HepG2 (cell line): ENCODE results near the gene JTB. TPM values are rescaled to one million over a fixed set of nuclear protein-coding genes. Genes with fewer than 3 reads are reported as not detected.

Experiments used
- CENPBD1 ChIP-seq: sonication (generic); formaldehyde crosslinking; IDR thresholded peaks from 2 replicates; pipeline ENCODE4 v1.8.0; 2022; ENCODE audit warnings: missing genetic modification reagents, low read depth, mild to moderate bottlenecking, borderline replicate concordance
- DMAP1 ChIP-seq: IDR thresholded peaks from 2 replicates; pipeline ENCODE4 v1.6.1; 2016
- KLF11 ChIP-seq: IDR thresholded peaks from 2 replicates; pipeline ENCODE4 v1.6.1; 2016; ENCODE audit warnings: missing compliant biosample characterization
- MBNL3 ChIP-seq: fragments of 250-450 bp; sonication (Bioruptor Pico); conservative IDR thresholded peaks from 2 replicates; pipeline ENCODE4 v1.8.0; 2022; ENCODE audit warnings: mild to moderate bottlenecking, inconsistent platforms
- PLSCR1 ChIP-seq: sonication (generic); formaldehyde crosslinking; IDR thresholded peaks from 2 replicates; pipeline ENCODE4 v1.5.0; 2020; ENCODE audit warnings: missing genetic modification reagents, mild to moderate bottlenecking, borderline replicate concordance
- SPEN ChIP-seq: sonication (generic); formaldehyde crosslinking; IDR thresholded peaks from 2 replicates; pipeline ENCODE4 v1.5.1; 2020; ENCODE audit warnings: low read depth, mild to moderate bottlenecking, missing genetic modification reagents
- SRY ChIP-seq: sonication (generic); formaldehyde crosslinking; IDR thresholded peaks from 2 replicates; pipeline ENCODE4 v1.8.0; 2022; ENCODE audit warnings: mild to moderate bottlenecking, missing genetic modification reagents
- YEATS4 ChIP-seq: sonication (generic); formaldehyde crosslinking; IDR thresholded peaks from 2 replicates; pipeline ENCODE4 v1.4.0; 2020; ENCODE audit warnings: missing genetic modification reagents, borderline replicate concordance
- ZBTB21 ChIP-seq: sonication (generic); formaldehyde crosslinking; IDR thresholded peaks from 2 replicates; pipeline ENCODE4 v1.4.0; 2020; ENCODE audit warnings: missing genetic modification reagents
- ZBTB7B ChIP-seq: sonication (generic); formaldehyde crosslinking; IDR thresholded peaks from 2 replicates; pipeline ENCODE4 v1.4.0; 2020; ENCODE audit warnings: missing genetic modification reagents
- ZNF282 ChIP-seq: fragments of 450-650 bp; IDR thresholded peaks from 2 replicates; pipeline ENCODE4 v1.6.1; 2018; ENCODE audit not compliant: partially characterized antibody
- ZNF407 ChIP-seq: sonication (generic); formaldehyde crosslinking; IDR thresholded peaks from one replicate; pipeline ENCODE4 v1.5.1; 2020; ENCODE audit warnings: mild to moderate bottlenecking, missing genetic modification reagents; ENCODE audit errors: not compliant biosample characterization
- ZNF431 ChIP-seq: sonication (generic); formaldehyde crosslinking; IDR thresholded peaks from 2 replicates; pipeline ENCODE4 v1.9.0; 2022; ENCODE audit warnings: missing genetic modification reagents, low read depth, mild to moderate bottlenecking, borderline replicate concordance
- ZNF501 ChIP-seq: sonication (generic); formaldehyde crosslinking; IDR thresholded peaks from 2 replicates; pipeline ENCODE4 v1.5.1; 2020; ENCODE audit warnings: mild to moderate bottlenecking, moderate library complexity, missing genetic modification reagents
- ZNF549 ChIP-seq: sonication (generic); formaldehyde crosslinking; IDR thresholded peaks from 2 replicates; pipeline ENCODE4 v1.5.0; 2020; ENCODE audit warnings: missing genetic modification reagents
- ZNF598 ChIP-seq: sonication (generic); formaldehyde crosslinking; IDR thresholded peaks from 2 replicates; pipeline ENCODE4 v1.5.1; 2020; ENCODE audit warnings: mild to moderate bottlenecking, missing genetic modification reagents, borderline replicate concordance
- ZNF891 ChIP-seq: sonication (generic); formaldehyde crosslinking; IDR thresholded peaks from 2 replicates; pipeline ENCODE4 v1.5.0; 2020; ENCODE audit warnings: mild to moderate bottlenecking, missing genetic modification reagents
- ZSCAN29 ChIP-seq: sonication (generic); formaldehyde crosslinking; conservative IDR thresholded peaks from 2 replicates; pipeline ENCODE4 v1.4.0; 2020; ENCODE audit warnings: mild to moderate bottlenecking, missing genetic modification reagents
- polyA plus RNA-seq, 8 experiments: library from polyadenylated mRNA; depleted of rRNA in 3 of 8; stranded (reverse) in 7 of 8; unstranded in 1 of 8; fragments of >200 nt; fragmentation: Illumina TruSeq in 4 of 8; extraction: Trizol in 4 of 8; gene quantifications; 2 replicates each; pipeline versions ENCODE4 v1.2.1 to v1.2.3, GENCODE V29; 2011 to 2016; ENCODE audit warnings: low read depth in 4 of 8, missing spikeins in 1 of 8, mixed read lengths in 1 of 8; ENCODE audit not compliant: insufficient read depth in 1 of 8
- total RNA-seq, 5 experiments: library from RNA; depleted of rRNA; stranded (reverse); fragments of >200 nt; fragmentation: Illumina TruSeq; extraction: Trizol; gene quantifications; 2 replicates each; pipeline ENCODE4 v1.2.3, GENCODE V29; 2016; ENCODE audit warnings: low read depth in 1 of 5
- TF ChIP-seq, protein P1 (sequence below): sonication (generic); formaldehyde crosslinking; IDR thresholded peaks from 2 replicates; pipeline ENCODE4 v1.5.0; 2020; ENCODE audit warnings: missing genetic modification reagents
- TF ChIP-seq, protein P2 (sequence below): IDR thresholded peaks from 2 replicates; pipeline ENCODE4 v1.6.1; 2016; ENCODE audit warnings: missing compliant biosample characterization, missing genetic modification reagents, borderline replicate concordance

JTB gene
- total and polyA plus RNA-seq, 2 of the 13 experiments (the other 11 are each of a cell fraction or from before 2014, with no cell fraction given) = 96.7 to 99.2 TPM

DNA sequence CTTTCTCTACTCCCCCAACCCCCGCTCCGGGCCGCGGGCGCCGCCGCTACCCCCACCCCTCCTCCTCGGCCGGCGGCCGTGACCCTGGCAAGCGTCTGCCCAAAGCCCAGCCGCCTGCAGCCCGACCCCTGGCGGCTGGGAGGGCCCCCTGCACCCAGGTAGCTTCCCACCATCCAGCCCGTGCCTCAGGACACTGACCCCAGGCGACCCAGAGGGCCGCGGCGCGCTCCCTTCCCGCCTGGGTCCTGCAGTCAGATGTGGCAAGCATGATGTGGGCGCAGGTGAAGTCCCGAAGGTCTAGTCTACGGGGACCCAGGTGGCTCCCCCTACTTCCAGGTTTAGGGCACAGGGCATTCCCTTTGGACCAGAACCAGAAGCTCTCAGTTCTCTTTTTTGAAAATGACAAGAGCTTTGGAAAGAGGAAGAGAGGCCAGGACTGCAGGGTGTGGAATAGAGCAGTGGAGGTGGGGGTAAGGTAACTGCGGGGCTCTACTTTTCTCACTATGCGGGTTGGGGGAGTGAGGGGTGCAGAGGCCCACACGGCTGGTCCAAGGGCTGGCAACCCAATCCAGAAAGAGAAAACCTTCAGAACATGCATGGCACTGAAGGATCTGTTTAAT is 30.7 kb downstream of the JTB start, which contains the start of gene DENND4B (continued):
- no peak for TF ChIP-seq PLSCR1
- TF ChIP-seq, protein P1, sequence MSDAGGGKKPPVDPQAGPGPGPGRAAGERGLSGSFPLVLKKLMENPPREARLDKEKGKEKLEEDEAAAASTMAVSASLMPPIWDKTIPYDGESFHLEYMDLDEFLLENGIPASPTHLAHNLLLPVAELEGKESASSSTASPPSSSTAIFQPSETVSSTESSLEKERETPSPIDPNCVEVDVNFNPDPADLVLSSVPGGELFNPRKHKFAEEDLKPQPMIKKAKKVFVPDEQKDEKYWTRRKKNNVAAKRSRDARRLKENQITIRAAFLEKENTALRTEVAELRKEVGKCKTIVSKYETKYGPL (CRISPR knock-in tag) = no peak
- TF ChIP-seq CENPBD1 = no peak
- TF ChIP-seq ZNF407 (CRISPR knock-in tag) = no peak
- TF ChIP-seq ZSCAN29 = no peak; the same call in 1 of the 2 replicates
- TF ChIP-seq KLF11 = no peak
- TF ChIP-seq, protein P2, sequence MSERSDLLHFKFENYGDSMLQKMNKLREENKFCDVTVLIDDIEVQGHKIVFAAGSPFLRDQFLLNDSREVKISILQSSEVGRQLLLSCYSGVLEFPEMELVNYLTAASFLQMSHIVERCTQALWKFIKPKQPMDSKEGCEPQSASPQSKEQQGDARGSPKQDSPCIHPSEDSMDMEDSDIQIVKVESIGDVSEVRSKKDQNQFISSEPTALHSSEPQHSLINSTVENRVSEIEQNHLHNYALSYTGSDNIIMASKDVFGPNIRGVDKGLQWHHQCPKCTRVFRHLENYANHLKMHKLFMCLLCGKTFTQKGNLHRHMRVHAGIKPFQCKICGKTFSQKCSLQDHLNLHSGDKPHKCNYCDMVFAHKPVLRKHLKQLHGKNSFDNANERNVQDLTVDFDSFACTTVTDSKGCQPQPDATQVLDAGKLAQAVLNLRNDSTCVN (CRISPR knock-in tag) = no peak
- TF ChIP-seq ZBTB21 (CRISPR knock-in tag) = no peak
- TF ChIP-seq ZNF282 = no peak
- no peak for TF ChIP-seq ZNF501 (CRISPR knock-in tag)
- peak; percentile 96 for TF ChIP-seq ZNF891 (CRISPR knock-in tag)
- peak; percentile 65 for TF ChIP-seq SPEN (CRISPR knock-in tag)
- no peak for TF ChIP-seq SRY (CRISPR knock-in tag)
- TF ChIP-seq ZNF598 (CRISPR knock-in tag) = no peak
- TF ChIP-seq DMAP1 (CRISPR knock-in tag) = peak; percentile 14
- TF ChIP-seq MBNL3 (CRISPR knock-in tag) = no peak
- TF ChIP-seq ZNF549 = no peak
- peak; percentile 62; the same call in 1 of the 2 replicates for TF ChIP-seq ZBTB7B (CRISPR knock-in tag)
- peak; percentile 38; the same call in 1 of the 2 replicates for TF ChIP-seq YEATS4
- TF ChIP-seq ZNF431 (CRISPR knock-in tag) = no peak
